Ishikawa (cell line): ENCODE results near the gene PRKD2.
A peak's percentile ranks its signal among the peaks of the same experiment; 100 is the strongest.

Experiments
- CEBPB ChIP-seq: IDR thresholded peaks from 2 replicates; pipeline ENCODE4 v1.6.1; 2012
- CREB1 ChIP-seq: IDR thresholded peaks from 2 replicates; pipeline ENCODE4 v1.6.1; 2012; ENCODE audit warnings: low read depth
- EGR1 ChIP-seq: IDR thresholded peaks from 2 replicates; pipeline ENCODE4 v1.6.1; 2012
- EP300 ChIP-seq: IDR thresholded peaks from 2 replicates; pipeline ENCODE4 v1.6.1; 2012; ENCODE audit warnings: borderline replicate concordance
- FOXM1 ChIP-seq: IDR thresholded peaks from 2 replicates; pipeline ENCODE4 v1.6.1; 2012; ENCODE audit warnings: low read depth, borderline replicate concordance
- MAX ChIP-seq: IDR thresholded peaks from 2 replicates; pipeline ENCODE4 v1.6.1; 2012
- NFIC ChIP-seq: IDR thresholded peaks from 2 replicates; pipeline ENCODE4 v1.6.1; 2012
- RAD21 ChIP-seq: IDR thresholded peaks from 2 replicates; pipeline ENCODE4 v1.6.1; 2012; ENCODE audit warnings: low read depth
- REST ChIP-seq: IDR thresholded peaks from 2 replicates; pipeline ENCODE4 v1.6.1; 2012; ENCODE audit warnings: low read depth, mild to moderate bottlenecking
- TAF1 ChIP-seq: IDR thresholded peaks from 2 replicates; pipeline ENCODE4 v1.6.1; 2012; ENCODE audit warnings: low read depth, mild to moderate bottlenecking
- TCF12 ChIP-seq: IDR thresholded peaks from 2 replicates; pipeline ENCODE4 v1.6.1; 2012; ENCODE audit warnings: low read depth
- TEAD4 ChIP-seq: IDR thresholded peaks from 2 replicates; pipeline ENCODE4 v1.6.1; 2012
- YY1 ChIP-seq: IDR thresholded peaks from 2 replicates; pipeline ENCODE4 v1.6.1; 2012; ENCODE audit warnings: low read depth
- ZBTB7A ChIP-seq: IDR thresholded peaks from 2 replicates; pipeline ENCODE4 v1.6.1; 2012; ENCODE audit warnings: low read depth
- TF ChIP-seq, protein P1 (sequence below): IDR thresholded peaks from 2 replicates; pipeline ENCODE4 v1.6.1; 2012

The PRKD2 gene

DNA sequence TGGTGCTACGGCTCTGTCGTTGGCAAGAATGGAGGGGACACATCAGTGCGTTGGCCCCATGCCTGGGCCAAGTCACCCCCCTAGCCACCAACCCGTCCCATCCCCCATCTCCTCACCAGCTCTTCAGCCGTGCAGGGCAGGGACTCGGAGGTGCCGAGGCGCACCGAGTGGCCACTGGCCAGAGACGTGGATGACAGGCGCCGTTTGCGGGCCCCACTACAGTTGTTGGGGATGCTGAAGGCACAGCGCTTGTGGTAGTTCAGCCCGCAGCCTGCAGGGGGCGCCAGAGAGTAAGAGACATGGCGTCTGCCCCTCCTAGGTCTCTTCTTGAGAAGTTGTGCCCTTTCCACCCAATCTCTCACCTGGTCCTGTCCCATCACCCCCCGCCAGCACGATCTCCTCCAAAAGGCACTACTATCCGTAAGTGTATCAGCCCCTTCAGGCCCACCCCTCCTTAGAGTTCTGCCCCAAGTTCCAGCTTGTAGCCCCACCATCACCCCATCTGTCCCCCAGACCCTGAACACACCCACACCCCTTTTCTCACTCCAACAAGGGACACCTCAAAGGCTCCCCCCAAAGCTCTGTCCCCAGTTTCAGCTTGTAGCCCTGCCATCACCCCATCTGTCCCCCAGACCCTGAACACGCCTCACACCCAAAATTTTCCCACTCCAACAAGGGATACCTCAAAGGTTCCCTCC is 12.4 kb downstream of the PRKD2 start:
- TF ChIP-seq RAD21 (peak; percentile 39; the same call in 1 of the 2 replicates), FOXM1 (no peak), NFIC (no peak), YY1 (0 out of 2 replicates have a peak, but pooled peaks have one; percentile 29)

- TF ChIP-seq RAD21 (no peak), EGR1 (no peak), YY1 (no peak), FOXM1 (no peak), NFIC (no peak), CREB1 (no peak), CEBPB (no peak), ZBTB7A (no peak), TAF1 (no peak), MAX (no peak), REST (no peak), TCF12 (no peak), EP300 (no peak), TEAD4 (no peak)
- TF ChIP-seq, protein P1, sequence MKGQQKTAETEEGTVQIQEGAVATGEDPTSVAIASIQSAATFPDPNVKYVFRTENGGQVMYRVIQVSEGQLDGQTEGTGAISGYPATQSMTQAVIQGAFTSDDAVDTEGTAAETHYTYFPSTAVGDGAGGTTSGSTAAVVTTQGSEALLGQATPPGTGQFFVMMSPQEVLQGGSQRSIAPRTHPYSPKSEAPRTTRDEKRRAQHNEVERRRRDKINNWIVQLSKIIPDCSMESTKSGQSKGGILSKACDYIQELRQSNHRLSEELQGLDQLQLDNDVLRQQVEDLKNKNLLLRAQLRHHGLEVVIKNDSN = no peak
Measured at GRCh38 chr19:46700704-46701103, 16.2 kb downstream of the PRKD2 start.

GRCh38 chr19:46698395-46699321 is 18.3 kb downstream of the PRKD2 start:
- TF ChIP-seq FOXM1 (no peak), CREB1 (no peak), RAD21 (no peak), EP300 (no peak), YY1 (no peak), TCF12 (no peak), TEAD4 (no peak), TAF1 (no peak), CEBPB (no peak), ZBTB7A (no peak), EGR1 (no peak), MAX (no peak)
- TF ChIP-seq, protein P1 = no peak

DNA sequence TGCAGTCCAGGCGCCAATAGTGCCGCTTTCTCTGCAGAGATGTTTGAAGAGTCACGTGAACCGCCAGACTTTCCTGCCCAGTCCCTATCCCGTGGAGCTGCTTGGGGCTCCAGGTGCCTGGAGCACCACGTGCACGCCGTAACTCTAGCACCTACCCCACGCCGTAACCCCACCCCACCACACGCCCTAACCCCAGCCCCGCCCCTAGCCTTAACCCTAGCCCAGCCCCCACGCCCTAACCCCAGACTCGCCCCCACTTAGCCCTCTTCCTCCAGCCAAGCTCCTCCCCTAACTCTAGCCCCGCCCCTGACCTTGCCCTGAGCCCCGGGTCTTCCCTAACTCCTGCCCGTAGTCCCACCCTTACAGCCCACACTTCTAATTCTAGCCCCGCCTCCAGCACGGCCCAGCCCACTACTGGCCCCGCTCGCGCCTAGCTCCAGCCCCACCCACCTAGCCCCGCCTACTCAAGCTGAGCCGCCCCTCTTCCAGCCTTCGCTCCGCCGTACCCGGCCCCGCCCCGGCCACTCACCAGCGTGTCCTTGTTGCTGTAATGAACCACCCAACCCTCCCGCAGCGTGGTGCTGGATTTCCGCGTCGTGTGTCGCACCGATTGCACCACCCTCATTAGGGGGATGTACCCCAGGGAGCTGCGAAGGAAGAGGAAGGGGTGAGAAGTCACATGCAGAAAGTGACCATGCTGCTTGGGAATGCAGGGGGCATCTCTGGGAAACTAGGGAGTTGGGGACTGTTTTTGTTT is 19.5 kb downstream of the PRKD2 start:
- peak; percentile 59; the same call in 1 of the 2 replicates for TF ChIP-seq CEBPB
- TF ChIP-seq RAD21 = no peak
- no peak for TF ChIP-seq EP300
- TF ChIP-seq, protein P1 = peak; percentile 91
- peak; percentile 89 for TF ChIP-seq MAX

DNA sequence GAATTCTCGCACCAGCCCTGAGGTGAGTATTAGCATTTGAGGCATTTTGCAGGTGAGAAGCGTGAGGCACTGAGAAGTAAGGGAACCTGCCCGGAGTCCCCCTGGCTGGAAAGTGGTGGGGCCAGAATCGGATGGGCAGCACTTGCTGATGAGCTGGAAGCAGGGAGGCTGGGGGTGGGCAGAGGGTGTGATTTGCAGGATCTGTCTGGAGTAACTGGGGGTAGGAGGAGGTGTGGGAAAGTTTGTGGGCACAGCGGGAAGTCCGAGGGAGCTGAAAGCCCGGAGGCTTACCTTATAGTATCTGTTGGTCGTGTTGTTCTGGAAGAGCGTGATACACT is 20.1 kb downstream of the PRKD2 start:
- no peak for TF ChIP-seq REST
- no peak for TF ChIP-seq TCF12
- no peak for TF ChIP-seq NFIC
- TF ChIP-seq ZBTB7A = no peak
- no peak for TF ChIP-seq TAF1
- no peak for TF ChIP-seq RAD21
- TF ChIP-seq, protein P1 = no peak
